Choroid plexus epithelial cell (primary cell): ENCODE measurements around the gene FAM187B.
"Not testable (repeated sequence)": the region's sequence is repeated elsewhere in the genome, so short reads cannot be mapped to it uniquely, and the experiment has no call there.

Source experiments
- DNase-seq: peaks from one replicate; pipeline ENCODE4 v3.0.0-alpha.2; 2010; ENCODE audit warnings: low read depth
- H3K4me3 ChIP-seq: 2 replicates; pipeline ENCODE4 v1.5.1; 2011; ENCODE audit warnings: low read depth, mild to moderate bottlenecking, control low read depth, low read length, moderate library complexity
- CTCF ChIP-seq: conservative IDR thresholded peaks from 2 replicates; pipeline ENCODE4 v1.5.1; 2011; ENCODE audit warnings: low read depth, mild to moderate bottlenecking, control low read depth, inconsistent platforms, low read length, moderate library complexity

FAM187B gene

GRCh38 chr19:35241417-35241816 lies 12.9 kb upstream of the FAM187B start:
- no peak for TF ChIP-seq CTCF
- no peak overlapping the region for H3K4me3 ChIP-seq

DNA sequence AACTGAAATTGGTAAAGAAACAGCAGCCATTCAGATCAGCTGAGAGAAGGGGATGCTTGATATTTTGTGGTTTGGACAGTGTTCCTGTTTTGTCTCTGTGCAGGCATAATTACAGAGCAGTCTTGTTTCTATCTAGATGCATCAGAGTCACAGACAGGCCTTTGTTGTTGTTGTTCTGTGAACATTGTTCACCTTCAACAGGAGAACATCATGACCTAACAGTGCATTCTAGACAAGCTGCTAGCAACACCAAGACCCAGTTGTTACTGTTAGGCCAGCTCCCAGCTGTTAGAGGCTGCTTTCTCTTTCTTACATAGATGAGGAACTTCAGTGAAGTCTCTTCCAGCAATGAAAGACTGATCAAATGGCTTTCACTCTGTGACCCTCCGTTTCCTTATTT lies 11.8 kb upstream of the FAM187B start:
- DNase-seq: no peak
- no peak for TF ChIP-seq CTCF
- H3K4me3 ChIP-seq: no peak overlapping the region

More at GRCh38 chr19:35241417-35241816, 12.9 kb upstream of the FAM187B start:
- DNase-seq: no peak

- not testable (repeated sequence) for DNase-seq, H3K4me3 ChIP-seq
These were observed 11.1 kb upstream of the FAM187B start for GRCh38 chr19:35239597-35239996.

GRCh38 chr19:35236638-35237400 lies 8.3 kb upstream of the FAM187B start:
- DNase-seq: no peak
- TF ChIP-seq CTCF: peak; percentile 10
- no peak overlapping the region for H3K4me3 ChIP-seq

DNA sequence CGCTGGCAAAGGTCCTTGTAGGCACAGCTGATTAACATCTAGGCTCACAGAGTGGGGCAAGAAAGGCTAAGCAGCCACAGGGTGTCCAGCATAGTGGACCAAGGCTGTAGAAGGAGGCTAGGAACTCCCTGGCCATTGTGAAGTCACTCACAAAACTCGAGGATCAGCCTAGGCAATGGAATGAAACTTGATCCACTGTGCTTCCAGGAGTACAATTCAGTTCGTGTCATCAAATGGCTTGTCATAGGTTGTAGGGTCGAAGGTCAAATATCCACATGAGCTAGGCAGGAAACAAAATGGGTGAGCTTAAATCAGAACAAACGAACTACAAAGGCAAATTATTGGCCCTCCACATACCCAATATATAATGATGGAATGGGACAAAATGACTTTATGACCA lies 4.4 kb upstream of the FAM187B start:
- TF ChIP-seq CTCF: no peak
- no peak for DNase-seq
- no peak overlapping the region for H3K4me3 ChIP-seq

GRCh38 chr19:35231956-35232645 lies 3.6 kb upstream of the FAM187B start:
- no peak for DNase-seq
- H3K4me3 ChIP-seq: no peak overlapping the region
- TF ChIP-seq CTCF: no peak

GRCh38 chr19:35229601-35230000 lies 1.1 kb upstream of the FAM187B start:
- no peak overlapping the region for H3K4me3 ChIP-seq
- TF ChIP-seq CTCF: no peak
- no peak for DNase-seq
